PC-9 (cell line): ENCODE measurements around the gene MBOAT2. TPM values are rescaled to one million over a fixed set of nuclear protein-coding genes. Genes with fewer than 3 reads are reported as not detected.

Experiments used
- BruUV-seq: library from RNA; stranded (reverse); fragments of 400-500 nt; replicated peaks from 2 replicates; lab custom pipeline; 2021; lab: Mats Ljungman, UMichigan
- CTCF ChIA-PET: fragments of 300-600 bp; sonication (Branson Sonifier 250); formaldehyde crosslinking; loops from one replicate; lab custom pipeline; 2022; ENCODE audit warnings: antibody characterized with exemption; lab: Charles Lee
- POLR2A ChIA-PET: fragments of 300-600 bp; sonication (Branson Sonifier 250); formaldehyde crosslinking; loops from one replicate; lab custom pipeline; 2022; ENCODE audit warnings: antibody characterized with exemption; ENCODE audit not compliant: unreplicated experiment; lab: Charles Lee
- DNase-seq, 2 experiments: peaks; one replicate each; pipeline versions ENCODE4 v3.0.0 to v3.0.0-alpha.2; 2015 to 2022; ENCODE audit warnings: mixed read lengths in 1 of 2
- H2AFZ ChIP-seq: fragments of 200-600 bp; sonication (generic); 2 replicates; pipeline ENCODE4 v1.8.1; 2017; ENCODE audit warnings: antibody characterized with exemption
- H3F3A ChIP-seq: fragments of 200-600 bp; sonication (generic); 2 replicates; pipeline ENCODE4 v1.8.1; 2017; ENCODE audit warnings: antibody characterized with exemption, mild to moderate bottlenecking, low read depth; ENCODE audit not compliant: insufficient read depth
- H3K27ac ChIP-seq: fragments of 200-600 bp; sonication (generic); 2 replicates; pipeline ENCODE4 v1.6.1; 2016; ENCODE audit warnings: mixed run types
- H3K27me3 ChIP-seq: fragments of 200-600 bp; sonication (generic); 2 replicates; pipeline ENCODE4 v1.6.1; 2016; ENCODE audit warnings: low read depth, mixed run types; ENCODE audit not compliant: insufficient read depth
- H3K36me3 ChIP-seq: fragments of 200-600 bp; sonication (generic); 2 replicates; pipeline ENCODE4 v1.6.1; 2016; ENCODE audit warnings: low read depth, mixed run types
- H3K4me1 ChIP-seq: fragments of 200-600 bp; sonication (generic); replicated peaks from 2 replicates; pipeline ENCODE4 v1.6.1; 2016; ENCODE audit warnings: mixed run types; ENCODE audit not compliant: insufficient read depth
- H3K4me2 ChIP-seq: fragments of 200-600 bp; sonication (generic); 2 replicates; pipeline ENCODE4 v1.6.1; 2017; ENCODE audit warnings: mixed run types
- H3K4me3 ChIP-seq: fragments of 200-600 bp; sonication (generic); 2 replicates; pipeline ENCODE4 v1.6.1; 2016; ENCODE audit warnings: mixed run types
- H3K79me2 ChIP-seq: fragments of 200-600 bp; sonication (generic); 2 replicates; pipeline ENCODE4 v1.6.1; 2017; ENCODE audit warnings: low read depth, mixed run types
- H3K9me2 ChIP-seq: fragments of 200-600 bp; sonication (generic); 2 replicates; pipeline ENCODE4 v1.8.1; 2017; ENCODE audit warnings: mild to moderate bottlenecking; ENCODE audit not compliant: insufficient read depth
- H3K9me3 ChIP-seq: fragments of 200-600 bp; sonication (generic); 2 replicates; pipeline ENCODE4 v1.8.1; 2016; ENCODE audit warnings: low read depth; ENCODE audit not compliant: insufficient read depth
- H4K20me1 ChIP-seq: fragments of 200-600 bp; sonication (generic); 2 replicates; pipeline ENCODE4 v1.8.1; 2017; ENCODE audit not compliant: insufficient read depth
- EZH2 ChIP-seq: fragments of 200-600 bp; sonication (generic); IDR thresholded peaks from 2 replicates; pipeline ENCODE4 v1.8.0; 2017; ENCODE audit warnings: antibody characterized with exemption, low read depth
- intact Hi-C: fragments of 100-400 bp; cut with micrococcal nuclease; formaldehyde crosslinking; loops from one replicate; pipeline ENCODE4 v1.10.0; 2022; ENCODE audit not compliant: unreplicated experiment
- total RNA-seq: library from RNA; stranded (reverse); gene quantifications from 2 replicates; pipeline ENCODE4 v1.2.3, GENCODE V29; 2021
- TF ChIP-seq, protein P1 (sequence below): fragments of 200-600 bp; sonication (generic); conservative IDR thresholded peaks from 2 replicates; pipeline ENCODE4 v1.6.1; 2017; ENCODE audit warnings: mixed run types, antibody characterized with exemption, mild to moderate bottlenecking, moderate library complexity

The MBOAT2 gene
- total RNA-seq, 1 experiment from 2014 or later, result 57.7 TPM

DNA sequence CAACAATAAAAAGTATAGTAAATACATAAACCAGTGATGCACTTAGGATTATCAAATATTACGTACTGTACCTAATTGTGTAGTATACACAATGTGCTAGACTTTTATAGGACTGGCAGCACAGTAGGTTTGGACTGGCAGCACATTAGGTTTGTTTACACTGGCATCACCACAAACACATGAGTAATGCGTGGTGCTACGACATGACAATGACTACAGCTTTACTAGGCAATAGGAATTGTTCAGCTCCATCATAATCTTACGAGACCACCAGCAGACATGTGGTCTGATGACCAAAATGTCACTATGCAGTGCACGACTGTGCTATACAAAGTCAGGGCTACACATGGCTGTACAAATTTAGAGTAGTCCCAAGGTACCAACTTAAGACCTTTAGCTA, 2.3 kb downstream of the MBOAT2 start:
- Histone ChIP-seq H2AFZ (no peak overlapping the region), H3K36me3 (peaks cover 6% of the 10 kb centered on the region; the same call in 1 of the 2 replicates), H3K27ac (peak overlapping the region; percentile 78), H4K20me1 (no peaks in the 10 kb centered on the region), H3K27me3 (no peaks in the 10 kb centered on the region), H3K4me2 (peak overlapping the region; percentile 98), H3K4me1 (peaks cover 55% of the 10 kb centered on the region), H3K9me2 (no peaks in the 10 kb centered on the region), H3F3A (peaks cover 36% of the 10 kb centered on the region), H3K9me3 (no peaks in the 10 kb centered on the region), H3K4me3 (peak overlapping the region; percentile 83; the same call in 1 of the 2 replicates), H3K79me2 (peaks cover 76% of the 10 kb centered on the region)
- ChIA-PET CTCF (interaction anchor here (0.6 kb wide), 2 partner anchors 111 to 139 kb away, joined by 3 to 4 read pairs; no protein-coding TSS in a partner anchor), POLR2A (no interaction called here)
- DNase-seq, result peak; percentile 20 to 89
- intact Hi-C loops, result loop anchor here (5.0 to 10.0 kb wide), 3 partner anchors 56 to 334 kb away; no protein-coding TSS in a partner anchor
- TF ChIP-seq, protein P1, sequence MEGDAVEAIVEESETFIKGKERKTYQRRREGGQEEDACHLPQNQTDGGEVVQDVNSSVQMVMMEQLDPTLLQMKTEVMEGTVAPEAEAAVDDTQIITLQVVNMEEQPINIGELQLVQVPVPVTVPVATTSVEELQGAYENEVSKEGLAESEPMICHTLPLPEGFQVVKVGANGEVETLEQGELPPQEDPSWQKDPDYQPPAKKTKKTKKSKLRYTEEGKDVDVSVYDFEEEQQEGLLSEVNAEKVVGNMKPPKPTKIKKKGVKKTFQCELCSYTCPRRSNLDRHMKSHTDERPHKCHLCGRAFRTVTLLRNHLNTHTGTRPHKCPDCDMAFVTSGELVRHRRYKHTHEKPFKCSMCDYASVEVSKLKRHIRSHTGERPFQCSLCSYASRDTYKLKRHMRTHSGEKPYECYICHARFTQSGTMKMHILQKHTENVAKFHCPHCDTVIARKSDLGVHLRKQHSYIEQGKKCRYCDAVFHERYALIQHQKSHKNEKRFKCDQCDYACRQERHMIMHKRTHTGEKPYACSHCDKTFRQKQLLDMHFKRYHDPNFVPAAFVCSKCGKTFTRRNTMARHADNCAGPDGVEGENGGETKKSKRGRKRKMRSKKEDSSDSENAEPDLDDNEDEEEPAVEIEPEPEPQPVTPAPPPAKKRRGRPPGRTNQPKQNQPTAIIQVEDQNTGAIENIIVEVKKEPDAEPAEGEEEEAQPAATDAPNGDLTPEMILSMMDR, result no peak
- TF ChIP-seq EZH2, result no peak
- no TSS peak for BruUV-seq

DNA sequence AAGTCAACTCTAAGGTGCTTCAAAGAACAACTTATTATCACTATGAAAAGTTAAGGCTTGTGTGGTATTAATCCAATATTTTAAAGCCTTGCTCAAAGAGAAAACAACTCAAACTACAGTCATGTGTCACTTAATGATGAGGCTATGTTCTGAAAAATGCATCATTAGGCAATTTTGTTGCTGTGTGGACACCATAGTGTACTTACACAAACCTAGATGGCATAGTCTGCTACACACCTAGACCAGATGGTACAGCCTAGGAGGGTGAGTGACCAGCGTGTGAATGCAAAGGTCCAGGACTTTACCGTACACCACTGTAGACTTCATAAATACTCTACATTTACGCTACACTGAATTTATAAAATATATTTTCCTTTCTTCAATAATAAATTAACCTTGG, 3.0 kb downstream of the MBOAT2 start:
- Histone ChIP-seq H3K9me2 (no peaks in the 10 kb centered on the region), H3K27me3 (no peaks in the 10 kb centered on the region), H3K27ac (peak overlapping the region; percentile 78), H3K79me2 (peaks cover 81% of the 10 kb centered on the region), H3K9me3 (no peaks in the 10 kb centered on the region), H3K36me3 (peaks cover 6% of the 10 kb centered on the region; the same call in 1 of the 2 replicates), H2AFZ (no peak overlapping the region), H3K4me2 (peak overlapping the region; percentile 98), H3F3A (peaks cover 32% of the 10 kb centered on the region), H4K20me1 (no peaks in the 10 kb centered on the region), H3K4me1 (peaks cover 51% of the 10 kb centered on the region), H3K4me3 (peak overlapping the region; percentile 26; the same call in 1 of the 2 replicates)
- BruUV-seq, result no TSS peak
- no peak for DNase-seq
- TF ChIP-seq, protein P1, result no peak
- TF ChIP-seq EZH2, result no peak
- intact Hi-C loops, result loop anchor here (5.0 to 10.0 kb wide), 3 partner anchors 57 to 334 kb away; no protein-coding TSS in a partner anchor
- ChIA-PET POLR2A (no interaction called here), CTCF (no interaction called here)

DNA sequence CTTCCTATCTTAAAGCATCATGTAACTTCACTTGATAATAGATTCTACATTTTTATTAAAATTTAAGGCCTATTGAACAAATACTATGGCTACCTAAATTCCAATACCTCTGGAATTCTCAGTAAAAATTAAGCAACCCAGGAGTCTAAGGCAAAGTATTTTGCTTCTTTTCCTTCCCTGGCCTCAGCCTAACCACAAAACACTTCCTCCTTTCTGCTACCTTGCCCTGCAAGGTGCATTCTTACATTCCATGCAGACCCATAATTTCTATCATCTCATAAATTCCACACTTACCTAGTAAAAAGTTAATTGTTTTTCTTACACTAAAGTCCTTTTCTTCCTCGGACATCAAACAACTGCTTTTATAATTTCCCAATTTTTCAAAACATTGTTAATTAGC, 3.7 kb downstream of the MBOAT2 start:
- H3K4me3 ChIP-seq, result peak overlapping the region; percentile 26; the same call in 1 of the 2 replicates

More for the DNA sequence above, 3.7 kb downstream of the MBOAT2 start:
- POLR2A ChIA-PET, result no interaction called here
- peak overlapping the region; percentile 98 for H3K4me2 ChIP-seq
- peak in 1 of 2 experiments; percentile 93 for DNase-seq
- no TSS peak for BruUV-seq
- H2AFZ ChIP-seq, result no peak overlapping the region
- no peaks in the 10 kb centered on the region for H3K9me2 ChIP-seq
- CTCF ChIA-PET, result no interaction called here
- TF ChIP-seq EZH2, result no peak
- TF ChIP-seq, protein P1, result no peak
- H3K27ac ChIP-seq, result peak overlapping the region; percentile 78
- H3K36me3 ChIP-seq, result peaks cover 6% of the 10 kb centered on the region; the same call in 1 of the 2 replicates
- no peaks in the 10 kb centered on the region for H3K9me3 ChIP-seq
- peaks cover 45% of the 10 kb centered on the region for H3K4me1 ChIP-seq
- no peaks in the 10 kb centered on the region for H3K27me3 ChIP-seq
- H4K20me1 ChIP-seq, result peaks cover 3% of the 10 kb centered on the region; the same call in 1 of the 2 replicates
- H3F3A ChIP-seq, result peaks cover 26% of the 10 kb centered on the region
- H3K79me2 ChIP-seq, result peaks cover 83% of the 10 kb centered on the region
- intact Hi-C loops, result loop anchor here (5.0 to 10.0 kb wide), 3 partner anchors 58 to 335 kb away; no protein-coding TSS in a partner anchor
